Stomach (tissue), 4 donors: ENCODE data around the gene DDX46.

Source experiments
- POLR2AphosphoS5 ChIP-seq, 3 donors: sonication (generic); formaldehyde crosslinking; IDR thresholded peaks; one replicate each; pipeline ENCODE4 v1.6.1; 2016; ENCODE audit warnings: antibody characterized with exemption in 3 of 3
- TF ChIP-seq, protein P1 (sequence below), 7 experiments: fragments of 450-650 bp in 4 of 7; fragments of 200-600 bp in 3 of 7; sonication (generic) in 3 of 7; IDR thresholded peaks; one replicate each; pipeline ENCODE4 v1.5.1; 2016 to 2019; ENCODE audit warnings: antibody characterized with exemption in 7 of 7, control low read depth in 2 of 7, mild to moderate bottlenecking in 1 of 7

DNA sequence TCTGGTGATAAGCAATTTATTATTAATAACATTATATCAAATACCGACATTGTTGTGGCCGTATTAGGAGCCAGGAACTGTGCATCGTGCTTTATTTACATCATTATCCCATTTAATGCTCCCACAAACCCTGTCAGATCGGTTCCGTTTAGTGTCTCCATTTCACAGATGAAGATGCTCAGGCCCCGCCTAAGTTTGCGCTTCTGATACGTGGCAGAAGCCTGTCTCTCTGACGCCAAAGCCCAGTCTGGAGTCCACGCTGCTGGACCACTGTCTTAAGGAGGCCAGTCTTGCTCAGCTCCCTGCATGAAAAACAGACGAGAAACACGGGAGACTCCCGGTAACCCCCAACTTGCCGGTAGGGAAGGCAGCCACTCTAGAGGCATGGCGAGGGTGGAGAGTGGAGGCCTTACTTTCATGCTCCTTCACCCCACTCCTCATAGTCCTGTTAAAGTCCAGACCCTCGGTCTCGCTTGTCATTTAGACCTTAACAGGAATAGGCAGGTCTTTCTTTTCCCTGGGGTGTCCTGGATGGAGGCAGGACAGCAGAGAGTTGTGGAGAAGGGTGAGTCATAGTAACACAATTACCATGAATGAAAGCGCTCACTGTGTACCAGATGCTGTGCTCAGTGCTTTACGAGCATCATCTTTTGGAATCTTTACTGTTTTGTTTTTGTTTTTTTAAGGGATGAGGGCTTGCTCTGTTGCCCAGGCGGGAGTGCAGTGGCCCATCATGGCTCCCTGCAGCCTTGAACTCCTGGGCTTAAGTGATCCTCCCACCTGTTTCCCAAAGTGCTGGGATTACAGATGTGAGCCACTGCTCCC, 116.5 kb downstream of the DDX46 start:
- TF ChIP-seq POLR2AphosphoS5 (IDR thresholded peaks at IDR 0.05), result no peak
- TF ChIP-seq, protein P1, sequence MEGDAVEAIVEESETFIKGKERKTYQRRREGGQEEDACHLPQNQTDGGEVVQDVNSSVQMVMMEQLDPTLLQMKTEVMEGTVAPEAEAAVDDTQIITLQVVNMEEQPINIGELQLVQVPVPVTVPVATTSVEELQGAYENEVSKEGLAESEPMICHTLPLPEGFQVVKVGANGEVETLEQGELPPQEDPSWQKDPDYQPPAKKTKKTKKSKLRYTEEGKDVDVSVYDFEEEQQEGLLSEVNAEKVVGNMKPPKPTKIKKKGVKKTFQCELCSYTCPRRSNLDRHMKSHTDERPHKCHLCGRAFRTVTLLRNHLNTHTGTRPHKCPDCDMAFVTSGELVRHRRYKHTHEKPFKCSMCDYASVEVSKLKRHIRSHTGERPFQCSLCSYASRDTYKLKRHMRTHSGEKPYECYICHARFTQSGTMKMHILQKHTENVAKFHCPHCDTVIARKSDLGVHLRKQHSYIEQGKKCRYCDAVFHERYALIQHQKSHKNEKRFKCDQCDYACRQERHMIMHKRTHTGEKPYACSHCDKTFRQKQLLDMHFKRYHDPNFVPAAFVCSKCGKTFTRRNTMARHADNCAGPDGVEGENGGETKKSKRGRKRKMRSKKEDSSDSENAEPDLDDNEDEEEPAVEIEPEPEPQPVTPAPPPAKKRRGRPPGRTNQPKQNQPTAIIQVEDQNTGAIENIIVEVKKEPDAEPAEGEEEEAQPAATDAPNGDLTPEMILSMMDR (IDR thresholded peaks at IDR 0.05), result no peak
